Measurements from ENCODE around the gene ADGRD2. TPM values are rescaled to one million over a fixed set of nuclear protein-coding genes. Genes with fewer than 3 reads are reported as not detected.

The ADGRD2 gene
- total RNA-seq, 1 donor from 2014 or later = not detected

GRCh38 chr9:124479371-124479770 is 29.1 kb downstream of the ADGRD2 start:
- no peak for TF ChIP-seq CTCF (IDR thresholded peaks at IDR 0.05)
- no peaks in the 10 kb centered on the region for H3K9me3 Mint-ChIP-seq (ENCODE audit: low read depth)
- H3K27me3 Mint-ChIP-seq (ENCODE audit: low read depth) = peaks cover 20% of the 10 kb centered on the region

GRCh38 chr9:124479947-124480620 is 29.8 kb downstream of the ADGRD2 start:
- H3K4me3 Mint-ChIP-seq (ENCODE audit: unreplicated experiment) = no peak overlapping the region
- H3K27ac Mint-ChIP-seq (ENCODE audit: unreplicated experiment) = no peak overlapping the region
- TF ChIP-seq CTCF (IDR thresholded peaks at IDR 0.05) = no peak
- peaks cover 20% of the 10 kb centered on the region for H3K27me3 Mint-ChIP-seq (ENCODE audit: low read depth)
- H3K9me3 Mint-ChIP-seq (ENCODE audit: low read depth) = no peaks in the 10 kb centered on the region
- no peak for DNase-seq (ENCODE audit: low spot score)
- peaks cover 5% of the 10 kb centered on the region for H3K4me1 Mint-ChIP-seq (ENCODE audit: low read depth)
- H3K36me3 Mint-ChIP-seq (ENCODE audit: low read depth) = no peaks in the 10 kb centered on the region

More at GRCh38 chr9:124479371-124479770, 29.1 kb downstream of the ADGRD2 start:
- Mint-ChIP-seq H3K27ac (ENCODE audit: unreplicated experiment) (no peak overlapping the region), H3K36me3 (ENCODE audit: low read depth) (no peaks in the 10 kb centered on the region), H3K4me3 (ENCODE audit: unreplicated experiment) (no peak overlapping the region), H3K4me1 (ENCODE audit: low read depth) (peaks cover 5% of the 10 kb centered on the region)
- no peak for DNase-seq (ENCODE audit: low spot score)

GRCh38 chr9:124480621-124480981 is 30.4 kb downstream of the ADGRD2 start:
- DNase-seq (ENCODE audit: low spot score) = no peak
- Mint-ChIP-seq H3K9me3 (ENCODE audit: low read depth) (no peaks in the 10 kb centered on the region), H3K27ac (ENCODE audit: unreplicated experiment) (no peak overlapping the region), H3K4me1 (ENCODE audit: low read depth) (peaks cover 5% of the 10 kb centered on the region), H3K27me3 (ENCODE audit: low read depth) (peaks cover 22% of the 10 kb centered on the region), H3K36me3 (ENCODE audit: low read depth) (no peaks in the 10 kb centered on the region), H3K4me3 (ENCODE audit: unreplicated experiment) (no peak overlapping the region)
- TF ChIP-seq CTCF (IDR thresholded peaks at IDR 0.05) = peak; percentile 66

- DNase-seq (ENCODE audit: low spot score) = no peak
- peaks cover 24% of the 10 kb centered on the region for H3K27me3 Mint-ChIP-seq (ENCODE audit: low read depth)
- H3K4me1 Mint-ChIP-seq (ENCODE audit: low read depth) = peaks cover 5% of the 10 kb centered on the region
- H3K36me3 Mint-ChIP-seq (ENCODE audit: low read depth) = no peaks in the 10 kb centered on the region
- H3K9me3 Mint-ChIP-seq (ENCODE audit: low read depth) = no peaks in the 10 kb centered on the region
- H3K4me3 Mint-ChIP-seq (ENCODE audit: unreplicated experiment) = no peak overlapping the region
- H3K27ac Mint-ChIP-seq (ENCODE audit: unreplicated experiment) = no peak overlapping the region
- no peak for TF ChIP-seq CTCF (IDR thresholded peaks at IDR 0.05)
These were observed 30.9 kb downstream of the ADGRD2 start for GRCh38 chr9:124481115-124481514.

GRCh38 chr9:124482431-124483031 is 32.3 kb downstream of the ADGRD2 start:
- Mint-ChIP-seq H3K27me3 (ENCODE audit: low read depth) (peaks cover 30% of the 10 kb centered on the region), H3K4me1 (ENCODE audit: low read depth) (peaks cover 5% of the 10 kb centered on the region), H3K4me3 (ENCODE audit: unreplicated experiment) (no peak overlapping the region)

More at GRCh38 chr9:124482431-124483031, 32.3 kb downstream of the ADGRD2 start:
- no peak for DNase-seq (ENCODE audit: low spot score)
- TF ChIP-seq CTCF (IDR thresholded peaks at IDR 0.05) = no peak
- Mint-ChIP-seq H3K36me3 (ENCODE audit: low read depth) (no peaks in the 10 kb centered on the region), H3K27ac (ENCODE audit: unreplicated experiment) (no peak overlapping the region), H3K9me3 (ENCODE audit: low read depth) (no peaks in the 10 kb centered on the region)
